ENCODE results near the gene ELMO3.
A peak's percentile ranks its signal among the peaks of the same experiment; 100 is the strongest.

ELMO3 gene

GRCh38 chr16:67226804-67227566 is 28.1 kb downstream of the ELMO3 start, which contains the start of gene TMEM208:
TMEM208 (plus strand) TSS chr16:67227130; CDS start chr16:67227219, 89 bp downstream.
- DNase-seq = peak; percentile 97

GRCh38 chr16:67227567-67227921 is 28.6 kb downstream of the ELMO3 start:
- no peak for DNase-seq

- DNase-seq = no peak
Observed at GRCh38 chr16:67228034-67228785, 29.3 kb downstream of the ELMO3 start.

GRCh38 chr16:67228905-67229304 is 30.0 kb downstream of the ELMO3 start:
- no peak for DNase-seq

GRCh38 chr16:67229906-67230808 is 31.2 kb downstream of the ELMO3 start:
- no peak for DNase-seq

GRCh38 chr16:67230809-67231660 is 32.1 kb downstream of the ELMO3 start:
- DNase-seq = no peak

GRCh38 chr16:67233596-67233995 is 34.7 kb downstream of the ELMO3 start:
- DNase-seq = no peak

- no peak for DNase-seq
Observed at GRCh38 chr16:67234180-67234597, 35.3 kb downstream of the ELMO3 start.

- DNase-seq = no peak
Observed at GRCh38 chr16:67235816-67236562, 37.1 kb downstream of the ELMO3 start.

GRCh38 chr16:67236563-67237395 is 37.8 kb downstream of the ELMO3 start:
- no peak for DNase-seq

- DNase-seq = no peak
Observed at GRCh38 chr16:67237396-67238277, 38.7 kb downstream of the ELMO3 start.

- no peak for DNase-seq
Observed at GRCh38 chr16:67238278-67238575, 39.3 kb downstream of the ELMO3 start.

- DNase-seq = no peak
Observed at GRCh38 chr16:67238806-67239470, 40.0 kb downstream of the ELMO3 start.

- DNase-seq = no peak
Observed at GRCh38 chr16:67240506-67240905, 41.6 kb downstream of the ELMO3 start.

- DNase-seq = no peak
Observed at GRCh38 chr16:67241008-67241900, 42.3 kb downstream of the ELMO3 start.

GRCh38 chr16:67242138-67242730 is 43.3 kb downstream of the ELMO3 start:
- DNase-seq = no peak

GRCh38 chr16:67243481-67243880 is 44.5 kb downstream of the ELMO3 start:
- DNase-seq = no peak

Data from NCI-H1436 (cell line).